Panc1 (cell line): Measurements from ENCODE around the gene RPS6KL1. TPM values are rescaled to one million over a fixed set of nuclear protein-coding genes. Genes with fewer than 3 reads are reported as not detected.

Experiments
- ATAC-seq: fragments of 200-7000 bp; cut with Tn5 transposase; 2 replicates; pipeline ENCODE4 v1.9.1; 2020; ENCODE audit warnings: mild to moderate bottlenecking, moderate library complexity
- BruUV-seq: library from RNA; stranded (reverse); fragments of 400-500 nt; replicated peaks from 2 replicates; lab custom pipeline; 2021; lab: Mats Ljungman, UMichigan
- CTCF ChIA-PET: fragments of 300-600 bp; sonication (Branson Sonifier 250); formaldehyde crosslinking; loops from one replicate; lab custom pipeline; 2022; ENCODE audit warnings: antibody characterized with exemption; lab: Charles Lee
- POLR2A ChIA-PET: fragments of 300-600 bp; sonication (Branson Sonifier 250); formaldehyde crosslinking; loops from one replicate; lab custom pipeline; 2022; ENCODE audit warnings: antibody characterized with exemption; lab: Charles Lee
- DNase-seq: peaks from one replicate; pipeline ENCODE4 v3.0.0-alpha.2; 2010; ENCODE audit warnings: low read depth, low spot score
- H3K27ac ChIP-seq: 2 replicates; pipeline ENCODE4 v1.5.1; 2011; ENCODE audit warnings: mild to moderate bottlenecking, low read length, inconsistent platforms
- H3K27me3 ChIP-seq: fragments of 200-500 bp; sonication (Bioruptor generic); 2 replicates; pipeline ENCODE4 v1.6.0; 2014; ENCODE audit warnings: low read length, inconsistent platforms; ENCODE audit not compliant: control insufficient read depth, insufficient read depth
- H3K36me3 ChIP-seq: fragments of 200-500 bp; sonication (Bioruptor generic); 2 replicates; pipeline ENCODE4 v1.5.1; 2014; ENCODE audit warnings: inconsistent platforms, mild to moderate bottlenecking, low read length, moderate library complexity; ENCODE audit not compliant: control insufficient read depth, insufficient read depth
- H3K4me1 ChIP-seq: 2 replicates; pipeline ENCODE4 v1.5.1; 2011; ENCODE audit warnings: inconsistent platforms, mild to moderate bottlenecking, low read length, moderate library complexity; ENCODE audit not compliant: control insufficient read depth, insufficient read depth
- H3K4me3 ChIP-seq, 2 experiments: 2 replicates each; pipeline ENCODE4 v1.5.1; 2011 to 2012; ENCODE audit warnings: low read depth in 2 of 2, low read length in 2 of 2, mild to moderate bottlenecking in 2 of 2, inconsistent platforms in 1 of 2, moderate library complexity in 1 of 2
- H3K9me3 ChIP-seq: fragments of 200-500 bp; sonication (Bioruptor generic); 2 replicates; pipeline ENCODE4 v1.5.1; 2014; ENCODE audit warnings: low read depth, mild to moderate bottlenecking, inconsistent platforms, low read length, moderate library complexity; ENCODE audit not compliant: control insufficient read depth, insufficient read depth
- POLR2AphosphoS5 ChIP-seq: IDR thresholded peaks from 2 replicates; pipeline ENCODE4 v1.6.1; 2012; ENCODE audit warnings: mild to moderate bottlenecking, low read depth, low read length, moderate library complexity
- SIN3A ChIP-seq: IDR thresholded peaks from 2 replicates; pipeline ENCODE4 v1.6.1; 2012; ENCODE audit warnings: low read depth, mild to moderate bottlenecking, low read length, moderate library complexity, borderline replicate concordance; ENCODE audit not compliant: insufficient read depth
- TCF7L2 ChIP-seq: IDR thresholded peaks from 2 replicates; pipeline ENCODE4 v1.6.1; 2011; ENCODE audit warnings: mild to moderate bottlenecking, low read depth, low read length, inconsistent platforms
- in situ Hi-C: cut with HindIII; loops from 2 replicates; pipeline ENCODE4 v1.10.0; 2016; ENCODE audit warnings: low sequenced_read_pairs, low pct_unique_long_range_greater_than_20kb
- intact Hi-C: fragments of 100-400 bp; cut with micrococcal nuclease; formaldehyde crosslinking; loops from one replicate; pipeline ENCODE4 v1.10.0; 2022; ENCODE audit not compliant: unreplicated experiment
- total RNA-seq: library from RNA; stranded (reverse); gene quantifications from one replicate; pipeline ENCODE4 v1.2.1, GENCODE V29; 2021; ENCODE audit not compliant: unreplicated experiment
- TF ChIP-seq, protein P1 (sequence below), 2 experiments: IDR thresholded peaks; 2 replicates each; pipeline ENCODE4 v1.6.1; 2011 to 2012; ENCODE audit warnings: low read depth in 2 of 2, control low read depth in 1 of 2, low read length in 1 of 2, mild to moderate bottlenecking in 1 of 2, moderate library complexity in 1 of 2; ENCODE audit not compliant: insufficient read depth in 1 of 2
- TF ChIP-seq, protein P2 (sequence below): fragments of 450-650 bp; IDR thresholded peaks from 2 replicates; pipeline ENCODE4 v1.5.1; 2017; ENCODE audit warnings: mild to moderate bottlenecking

The RPS6KL1 gene
- total RNA-seq, 1 experiment from 2014 or later = 14.9 TPM

DNA sequence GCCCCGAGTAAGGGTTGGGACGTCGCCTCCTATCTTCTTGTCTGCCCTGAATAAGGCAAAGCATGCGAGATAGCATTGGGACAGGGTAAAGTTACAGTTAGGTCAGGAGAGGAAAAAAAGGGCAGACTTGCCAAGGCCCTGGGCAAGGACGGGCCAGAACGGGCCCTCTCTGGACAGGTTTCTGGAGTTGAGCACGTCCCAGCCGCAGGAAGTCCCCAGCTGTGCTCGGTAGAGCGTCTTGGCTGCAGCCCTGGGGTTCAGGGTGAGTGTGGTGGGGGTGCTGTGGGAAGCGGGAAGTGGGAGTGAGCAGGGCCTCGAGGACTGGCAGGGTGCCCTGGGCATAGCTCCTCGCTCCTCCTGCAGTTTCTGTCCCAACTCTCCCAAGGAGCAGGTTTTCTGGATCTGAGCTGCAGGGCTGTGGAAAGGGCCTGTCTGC lies 5.4 kb downstream of the RPS6KL1 start:
- intact Hi-C loops = no loop called here
- BruUV-seq = no TSS peak

DNA sequence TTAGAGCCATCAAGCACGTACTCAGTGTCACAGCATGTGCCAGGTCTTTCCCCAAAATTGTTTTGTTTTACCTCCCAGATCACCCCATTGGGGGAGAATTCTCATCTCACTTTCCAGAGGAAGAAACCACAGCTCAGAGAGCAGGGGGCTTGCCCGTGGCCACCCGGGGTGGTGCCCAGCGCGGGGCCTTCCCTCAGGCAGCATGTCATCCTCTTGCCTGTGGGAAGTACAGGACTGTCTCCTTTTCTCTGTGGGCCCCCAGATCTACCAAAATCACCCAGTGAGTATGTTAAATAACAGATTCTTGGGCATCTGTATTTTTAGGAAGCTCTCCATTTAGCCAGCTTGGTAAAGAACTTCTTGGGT lies 5.9 kb downstream of the RPS6KL1 start:
- Histone ChIP-seq H3K9me3 (no peaks in the 10 kb centered on the region), H3K27ac (no peak overlapping the region), H3K36me3 (no peaks in the 10 kb centered on the region), H3K4me1 (no peaks in the 10 kb centered on the region), H3K4me3 (no peak overlapping the region), H3K27me3 (no peaks in the 10 kb centered on the region)
- ATAC-seq = no peak
- ChIA-PET POLR2A (no interaction called here), CTCF (no interaction called here)
- in situ Hi-C loops (no loop called here), intact Hi-C loops (no loop called here)
- TF ChIP-seq, protein P1, sequence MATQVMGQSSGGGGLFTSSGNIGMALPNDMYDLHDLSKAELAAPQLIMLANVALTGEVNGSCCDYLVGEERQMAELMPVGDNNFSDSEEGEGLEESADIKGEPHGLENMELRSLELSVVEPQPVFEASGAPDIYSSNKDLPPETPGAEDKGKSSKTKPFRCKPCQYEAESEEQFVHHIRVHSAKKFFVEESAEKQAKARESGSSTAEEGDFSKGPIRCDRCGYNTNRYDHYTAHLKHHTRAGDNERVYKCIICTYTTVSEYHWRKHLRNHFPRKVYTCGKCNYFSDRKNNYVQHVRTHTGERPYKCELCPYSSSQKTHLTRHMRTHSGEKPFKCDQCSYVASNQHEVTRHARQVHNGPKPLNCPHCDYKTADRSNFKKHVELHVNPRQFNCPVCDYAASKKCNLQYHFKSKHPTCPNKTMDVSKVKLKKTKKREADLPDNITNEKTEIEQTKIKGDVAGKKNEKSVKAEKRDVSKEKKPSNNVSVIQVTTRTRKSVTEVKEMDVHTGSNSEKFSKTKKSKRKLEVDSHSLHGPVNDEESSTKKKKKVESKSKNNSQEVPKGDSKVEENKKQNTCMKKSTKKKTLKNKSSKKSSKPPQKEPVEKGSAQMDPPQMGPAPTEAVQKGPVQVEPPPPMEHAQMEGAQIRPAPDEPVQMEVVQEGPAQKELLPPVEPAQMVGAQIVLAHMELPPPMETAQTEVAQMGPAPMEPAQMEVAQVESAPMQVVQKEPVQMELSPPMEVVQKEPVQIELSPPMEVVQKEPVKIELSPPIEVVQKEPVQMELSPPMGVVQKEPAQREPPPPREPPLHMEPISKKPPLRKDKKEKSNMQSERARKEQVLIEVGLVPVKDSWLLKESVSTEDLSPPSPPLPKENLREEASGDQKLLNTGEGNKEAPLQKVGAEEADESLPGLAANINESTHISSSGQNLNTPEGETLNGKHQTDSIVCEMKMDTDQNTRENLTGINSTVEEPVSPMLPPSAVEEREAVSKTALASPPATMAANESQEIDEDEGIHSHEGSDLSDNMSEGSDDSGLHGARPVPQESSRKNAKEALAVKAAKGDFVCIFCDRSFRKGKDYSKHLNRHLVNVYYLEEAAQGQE (IDR thresholded peaks at IDR 0.05; ENCODE audit: insufficient read depth in 1 of 2, low read depth in 2 of 2, low read length in 1 of 2) = no peak
- TF ChIP-seq, protein P2, sequence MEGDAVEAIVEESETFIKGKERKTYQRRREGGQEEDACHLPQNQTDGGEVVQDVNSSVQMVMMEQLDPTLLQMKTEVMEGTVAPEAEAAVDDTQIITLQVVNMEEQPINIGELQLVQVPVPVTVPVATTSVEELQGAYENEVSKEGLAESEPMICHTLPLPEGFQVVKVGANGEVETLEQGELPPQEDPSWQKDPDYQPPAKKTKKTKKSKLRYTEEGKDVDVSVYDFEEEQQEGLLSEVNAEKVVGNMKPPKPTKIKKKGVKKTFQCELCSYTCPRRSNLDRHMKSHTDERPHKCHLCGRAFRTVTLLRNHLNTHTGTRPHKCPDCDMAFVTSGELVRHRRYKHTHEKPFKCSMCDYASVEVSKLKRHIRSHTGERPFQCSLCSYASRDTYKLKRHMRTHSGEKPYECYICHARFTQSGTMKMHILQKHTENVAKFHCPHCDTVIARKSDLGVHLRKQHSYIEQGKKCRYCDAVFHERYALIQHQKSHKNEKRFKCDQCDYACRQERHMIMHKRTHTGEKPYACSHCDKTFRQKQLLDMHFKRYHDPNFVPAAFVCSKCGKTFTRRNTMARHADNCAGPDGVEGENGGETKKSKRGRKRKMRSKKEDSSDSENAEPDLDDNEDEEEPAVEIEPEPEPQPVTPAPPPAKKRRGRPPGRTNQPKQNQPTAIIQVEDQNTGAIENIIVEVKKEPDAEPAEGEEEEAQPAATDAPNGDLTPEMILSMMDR = no peak
- no peak for TF ChIP-seq TCF7L2
- no peak for TF ChIP-seq SIN3A
- TF ChIP-seq POLR2AphosphoS5 = no peak
- no peak for DNase-seq
- no TSS peak for BruUV-seq

More for the DNA sequence above, 5.4 kb downstream of the RPS6KL1 start:
- in situ Hi-C loops = no loop called here
- ATAC-seq = no peak
- TF ChIP-seq SIN3A = no peak
- no peak for TF ChIP-seq TCF7L2
- no peak for TF ChIP-seq POLR2AphosphoS5
- TF ChIP-seq, protein P2 = no peak
- TF ChIP-seq, protein P1 (IDR thresholded peaks at IDR 0.05; ENCODE audit: insufficient read depth in 1 of 2, low read depth in 2 of 2, low read length in 1 of 2) = no peak
- no peak overlapping the region for H3K27ac ChIP-seq
- no peak overlapping the region for H3K4me3 ChIP-seq
- H3K4me1 ChIP-seq = peaks cover 3% of the 10 kb centered on the region; the same call in 1 of the 2 replicates
- H3K36me3 ChIP-seq = no peaks in the 10 kb centered on the region
- ChIA-PET POLR2A (no interaction called here), CTCF (no interaction called here)
- no peaks in the 10 kb centered on the region for H3K27me3 ChIP-seq
- H3K9me3 ChIP-seq = no peaks in the 10 kb centered on the region
- no peak for DNase-seq
